Large intestine (tissue), 3 donors: ENCODE data around the gene MCM5. TPM values are rescaled to one million over a fixed set of nuclear protein-coding genes. Genes with fewer than 3 reads are reported as not detected.
"Not testable (repeated sequence)": the region's sequence is repeated elsewhere in the genome, so short reads cannot be mapped to it uniquely, and the experiment has no call there.

Experiments used
- DNase-seq, 2 donors: peaks; one replicate each; pipeline versions ENCODE4 v3.0.0 to v3.0.0-alpha.2; 2013
- H3K27ac ChIP-seq: one replicate; pipeline ENCODE4 v1.5.1; 2013; ENCODE audit warnings: low read length
- H3K27me3 ChIP-seq: 2 replicates; pipeline ENCODE4 v1.6.1; 2013; ENCODE audit warnings: low read length; ENCODE audit not compliant: control insufficient read depth, insufficient read depth
- H3K36me3 ChIP-seq: 2 replicates; pipeline ENCODE4 v1.6.1; 2013; ENCODE audit warnings: low read length; ENCODE audit not compliant: control insufficient read depth, insufficient read depth
- H3K4me1 ChIP-seq: one replicate; pipeline ENCODE4 v1.6.1; 2013; ENCODE audit warnings: low read length; ENCODE audit not compliant: control insufficient read depth, insufficient read depth
- H3K4me3 ChIP-seq: one replicate; pipeline ENCODE4 v1.5.1; 2013; ENCODE audit warnings: low read length
- H3K9me3 ChIP-seq: one replicate; pipeline ENCODE4 v1.6.1; 2013; ENCODE audit warnings: mild to moderate bottlenecking, low read depth, low read length, moderate library complexity; ENCODE audit not compliant: control insufficient read depth
- whole genome bisulfite sequencing: methylation state at CpG from one replicate; pipeline ENCODE4 v1.1.5; 2013; ENCODE audit warnings: low lambda C conversion rate; ENCODE audit not compliant: insufficient coverage; 5-methylcytosine and 5-hydroxymethylcytosine counted together
- polyA plus RNA-seq: library from polyadenylated mRNA; unstranded; fragments of 120-200 nt; gene quantifications from one replicate; pipeline ENCODE4 v1.2.1, GENCODE V29; 2013

The MCM5 gene
- polyA plus RNA-seq, 1 donor, result 41.0 TPM

DNA sequence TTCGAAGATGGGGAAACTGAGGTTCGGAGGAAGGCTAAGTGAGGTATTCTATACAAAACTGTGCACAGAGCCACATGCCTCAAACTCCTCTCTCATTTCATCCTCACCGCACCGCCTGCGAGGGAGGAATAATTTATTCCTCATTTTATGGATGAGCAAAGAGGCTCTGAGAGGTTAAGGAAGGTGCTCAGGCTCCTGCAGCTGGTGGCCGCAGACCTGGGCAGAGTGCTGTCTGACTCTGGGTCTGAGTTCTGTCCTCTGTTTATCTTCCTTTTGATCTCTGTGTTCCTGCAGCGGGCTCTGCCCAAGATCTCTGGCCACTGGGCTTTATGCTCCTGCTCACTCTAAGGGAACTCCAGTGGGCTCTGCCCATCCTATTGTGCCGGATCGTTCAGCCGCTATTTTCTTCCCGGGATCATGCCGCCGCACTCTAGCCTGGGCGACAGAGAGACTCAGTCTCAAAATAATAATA is 59.5 kb downstream of the MCM5 start:
- Histone ChIP-seq H3K27me3 (no peaks in the 10 kb centered on the region), H3K36me3 (no peaks in the 10 kb centered on the region), H3K27ac (no peak overlapping the region), H3K4me3 (no peak overlapping the region), H3K4me1 (no peaks in the 10 kb centered on the region), H3K9me3 (no peaks in the 10 kb centered on the region)
- WGBS, result 100% methylated on average over 3 of the region's 14 CpGs
- no peak for DNase-seq

DNA sequence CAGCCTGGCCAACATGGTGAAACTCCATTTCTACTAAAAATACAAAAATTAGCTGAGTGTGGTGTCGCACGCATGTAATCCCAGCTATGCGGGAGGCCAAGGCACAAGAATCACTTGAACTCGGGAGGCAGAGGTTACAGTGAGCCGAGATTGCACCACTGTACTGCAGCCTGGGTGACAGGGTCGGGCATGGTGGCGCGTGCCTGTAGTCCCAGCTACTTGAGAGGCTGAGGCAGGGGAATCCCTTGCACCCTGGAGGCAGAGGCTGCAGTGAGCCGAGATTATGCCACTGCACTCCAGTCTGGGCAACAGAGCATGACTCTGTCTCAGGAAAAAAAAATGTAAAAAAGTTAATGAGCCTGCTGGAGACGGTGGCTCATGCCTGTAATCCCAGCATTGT is 60.0 kb downstream of the MCM5 start:
- not testable (repeated sequence) for H3K9me3 ChIP-seq, H3K27ac ChIP-seq, H3K27me3 ChIP-seq, DNase-seq, H3K4me1 ChIP-seq, H3K4me3 ChIP-seq, H3K36me3 ChIP-seq
- WGBS, result no CpG with 5 or more reads among the region's 10 CpGs

DNA sequence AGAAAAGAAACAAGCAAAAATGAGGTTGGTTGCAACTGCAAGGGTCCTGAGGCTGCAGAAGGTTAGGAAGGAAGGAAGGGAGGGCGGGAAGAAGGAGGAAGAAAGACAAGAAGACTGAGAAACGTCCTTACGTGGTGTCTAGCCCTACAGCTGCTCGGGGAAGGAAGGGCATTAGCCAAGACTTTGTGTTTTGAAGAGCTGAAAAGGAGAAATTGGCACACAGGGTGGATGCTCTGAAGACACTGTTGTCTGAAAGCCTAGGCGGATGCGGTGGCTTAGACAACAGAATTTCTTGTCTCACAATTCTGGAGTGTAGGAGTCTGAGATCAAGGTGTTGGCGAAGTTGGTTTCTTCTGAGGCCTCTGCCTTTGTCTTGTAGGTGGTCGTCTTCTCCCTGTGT is 60.7 kb downstream of the MCM5 start:
- Histone ChIP-seq H3K4me3 (no peak overlapping the region), H3K9me3 (no peaks in the 10 kb centered on the region), H3K27me3 (no peaks in the 10 kb centered on the region), H3K4me1 (no peaks in the 10 kb centered on the region), H3K36me3 (no peaks in the 10 kb centered on the region), H3K27ac (no peak overlapping the region)
- 90% methylated on average over 2 of the region's 8 CpGs for WGBS
- no peak for DNase-seq

DNA sequence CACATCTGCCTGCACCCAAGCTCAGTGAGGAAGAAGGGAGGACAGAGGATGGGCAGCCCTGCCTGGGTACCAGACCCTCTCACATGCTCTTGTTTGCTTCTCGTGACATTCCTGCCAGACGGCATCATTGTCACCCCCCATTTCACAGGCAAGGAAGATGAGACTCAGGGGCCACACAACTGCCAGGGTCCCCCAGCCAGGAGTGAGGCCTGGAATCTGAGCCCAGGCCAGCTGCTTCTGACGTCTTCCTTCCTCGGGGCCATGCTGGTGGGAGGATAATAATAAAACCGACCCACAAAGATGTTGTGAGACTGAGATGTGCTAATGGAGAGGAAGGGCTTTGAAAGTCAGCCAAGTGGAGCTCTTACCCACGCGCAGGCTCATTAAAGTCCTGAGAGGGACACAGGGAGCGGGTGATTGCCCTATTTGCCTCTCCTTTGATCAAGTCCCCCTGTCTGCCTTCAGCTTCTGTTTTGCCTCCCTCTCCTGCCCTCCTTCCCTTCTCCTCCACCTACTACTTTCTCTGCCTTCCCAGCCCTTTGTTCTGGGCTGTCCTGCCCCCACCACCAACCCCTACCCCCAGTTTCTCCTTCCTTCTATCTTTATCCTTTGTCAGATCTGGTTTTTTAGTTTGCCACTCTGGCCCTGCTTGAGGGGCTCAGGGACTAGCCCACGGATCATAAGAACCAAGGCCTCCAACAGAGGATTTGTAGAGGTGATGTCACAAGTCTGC is 62.7 kb downstream of the MCM5 start:
- no peak overlapping the region for H3K27ac ChIP-seq
- 100% methylated on average over 1 of the region's 9 CpGs for WGBS
- no peaks in the 10 kb centered on the region for H3K9me3 ChIP-seq
- no peak overlapping the region for H3K4me3 ChIP-seq
- no peaks in the 10 kb centered on the region for H3K27me3 ChIP-seq
- no peaks in the 10 kb centered on the region for H3K4me1 ChIP-seq
- H3K36me3 ChIP-seq, result no peaks in the 10 kb centered on the region
- DNase-seq, result no peak

DNA sequence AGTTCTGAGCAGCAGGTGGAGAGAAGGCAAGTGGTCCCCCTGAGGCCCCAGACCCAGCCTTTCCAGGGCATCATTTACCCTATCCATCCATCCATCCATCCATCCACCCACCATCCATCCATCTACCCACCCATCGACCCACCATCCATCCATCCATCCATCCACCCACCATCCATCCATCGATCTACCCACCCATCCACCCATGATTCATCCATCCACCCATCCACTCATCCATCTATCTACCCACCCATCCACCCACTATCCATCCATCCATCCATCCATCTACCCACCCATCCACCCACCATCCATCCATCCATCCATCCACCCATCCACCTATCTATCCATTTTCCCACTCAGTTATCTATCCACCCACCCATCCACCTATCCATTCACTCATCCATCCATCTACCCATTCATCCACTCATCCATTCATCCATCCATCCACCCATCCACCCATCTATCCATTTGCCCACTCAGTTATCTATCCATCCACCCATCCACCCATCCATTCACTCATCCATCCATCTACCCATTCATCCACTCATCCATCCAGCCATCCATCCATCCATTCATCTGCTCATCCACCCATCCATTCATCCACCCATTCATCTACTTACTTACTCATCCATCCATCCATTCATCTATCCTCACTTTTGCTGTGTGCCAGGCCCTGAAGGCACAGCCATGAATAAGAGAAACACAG is 63.4 kb downstream of the MCM5 start:
- Histone ChIP-seq H3K27me3 (no peaks in the 10 kb centered on the region), H3K4me1 (no peaks in the 10 kb centered on the region), H3K4me3 (no peak overlapping the region), H3K27ac (no peak overlapping the region), H3K9me3 (no peaks in the 10 kb centered on the region), H3K36me3 (no peaks in the 10 kb centered on the region)
- DNase-seq, result no peak
- WGBS, result 100% methylated on average over 1 of the region's 2 CpGs

DNA sequence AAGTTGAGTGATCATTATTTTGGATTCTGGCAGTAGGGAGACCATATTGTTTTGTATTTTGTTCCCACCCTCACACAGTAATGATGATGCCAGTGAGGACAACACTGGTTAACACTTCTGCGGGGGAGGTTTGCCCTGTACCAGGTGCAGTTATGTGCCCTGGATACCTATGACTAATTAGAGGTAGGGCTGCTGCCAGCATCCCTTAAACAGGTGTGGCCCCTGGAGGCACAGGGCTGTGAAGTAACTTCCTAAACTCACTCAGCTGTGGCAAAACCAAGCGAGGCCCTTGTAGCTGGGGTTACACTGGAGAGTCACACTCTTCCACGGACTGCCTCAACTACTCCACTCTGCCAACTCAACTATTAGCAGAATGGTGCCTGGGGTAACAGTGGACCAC is 64.5 kb downstream of the MCM5 start:
- H3K4me1 ChIP-seq, result no peaks in the 10 kb centered on the region
- WGBS, result no CpG with 5 or more reads among the region's 3 CpGs
- no peaks in the 10 kb centered on the region for H3K9me3 ChIP-seq
- H3K27me3 ChIP-seq, result no peaks in the 10 kb centered on the region
- H3K4me3 ChIP-seq, result no peak overlapping the region
- DNase-seq, result no peak
- H3K36me3 ChIP-seq, result no peaks in the 10 kb centered on the region
- no peak overlapping the region for H3K27ac ChIP-seq

DNA sequence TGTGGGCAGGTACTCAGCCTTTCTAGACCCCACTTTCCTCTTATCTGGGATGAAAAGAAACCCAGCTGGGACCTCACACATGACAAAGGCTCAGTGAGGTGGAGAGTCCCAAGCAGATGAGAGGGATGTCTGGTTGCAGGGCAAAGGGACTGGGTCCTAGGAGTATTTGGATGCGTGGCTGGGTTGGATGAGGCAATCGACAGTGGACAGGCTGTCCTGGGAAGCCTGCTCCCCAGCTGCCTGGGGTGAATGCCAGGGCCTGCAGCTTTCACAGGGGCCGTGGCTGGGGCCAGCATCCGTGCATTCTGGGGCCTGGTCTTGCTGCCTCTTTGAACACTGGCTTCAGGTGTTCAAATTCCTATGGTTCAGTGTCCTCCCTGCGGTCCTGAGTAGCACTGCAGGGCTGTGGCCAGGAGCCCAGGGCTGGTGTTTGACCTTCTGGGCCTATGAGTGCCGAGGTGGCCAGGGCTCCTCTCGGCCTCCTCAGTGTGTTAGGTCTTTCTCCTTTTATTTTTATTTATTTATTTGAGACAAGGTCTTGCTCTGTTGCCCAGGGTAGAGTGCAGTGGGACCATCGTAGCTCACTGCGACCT is 65.3 kb downstream of the MCM5 start:
- H3K27ac ChIP-seq, result no peak overlapping the region
- DNase-seq, result no peak
- no peak overlapping the region for H3K4me3 ChIP-seq
- no peaks in the 10 kb centered on the region for H3K9me3 ChIP-seq
- no peaks in the 10 kb centered on the region for H3K4me1 ChIP-seq
- no peaks in the 10 kb centered on the region for H3K36me3 ChIP-seq
- WGBS, result no CpG with 5 or more reads among the region's 9 CpGs
- H3K27me3 ChIP-seq, result no peaks in the 10 kb centered on the region

DNA sequence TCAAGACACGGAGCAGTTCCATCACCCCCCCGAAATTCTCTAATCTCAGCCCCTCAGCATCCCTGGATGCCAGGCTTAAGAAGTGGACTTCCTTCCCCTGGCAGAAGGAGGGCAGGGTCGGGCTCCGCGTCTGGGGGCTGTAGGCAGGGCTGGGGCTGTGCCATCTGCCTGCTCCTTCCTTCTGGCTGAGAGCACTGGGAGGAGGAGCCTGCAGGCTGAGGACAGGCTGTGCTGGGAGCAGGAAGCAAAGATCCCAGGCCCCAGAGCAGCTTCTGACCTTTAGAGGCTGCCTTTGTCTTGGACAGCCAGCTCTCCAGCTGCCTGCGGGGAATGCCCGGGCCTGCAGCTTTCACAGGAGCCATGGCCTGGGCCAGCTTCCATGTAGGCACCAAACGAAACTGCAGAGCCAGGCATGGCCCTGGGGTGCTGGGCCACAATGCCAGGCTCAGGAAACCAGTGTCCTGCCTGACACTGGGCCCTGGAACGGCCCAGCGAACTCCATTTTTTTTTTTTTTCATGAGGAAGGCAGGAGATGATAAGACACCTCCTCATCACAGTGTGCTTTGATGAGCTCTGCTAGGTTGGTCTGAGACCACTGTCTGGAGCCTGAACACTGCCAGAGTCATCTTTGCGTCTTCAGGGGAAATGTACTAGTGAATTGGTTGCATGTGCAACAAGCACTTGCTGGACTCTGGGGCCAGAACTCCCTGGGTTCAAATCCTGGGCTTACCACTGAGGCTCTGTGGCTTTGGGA is 67.9 kb downstream of the MCM5 start:
- no CpG with 5 or more reads among the region's 11 CpGs for WGBS
- Histone ChIP-seq H3K36me3 (no peaks in the 10 kb centered on the region), H3K27me3 (no peaks in the 10 kb centered on the region), H3K27ac (peak overlapping the region; percentile 0), H3K9me3 (no peaks in the 10 kb centered on the region), H3K4me3 (no peak overlapping the region), H3K4me1 (no peaks in the 10 kb centered on the region)
- peak; percentile 36 to 43 for DNase-seq

DNA sequence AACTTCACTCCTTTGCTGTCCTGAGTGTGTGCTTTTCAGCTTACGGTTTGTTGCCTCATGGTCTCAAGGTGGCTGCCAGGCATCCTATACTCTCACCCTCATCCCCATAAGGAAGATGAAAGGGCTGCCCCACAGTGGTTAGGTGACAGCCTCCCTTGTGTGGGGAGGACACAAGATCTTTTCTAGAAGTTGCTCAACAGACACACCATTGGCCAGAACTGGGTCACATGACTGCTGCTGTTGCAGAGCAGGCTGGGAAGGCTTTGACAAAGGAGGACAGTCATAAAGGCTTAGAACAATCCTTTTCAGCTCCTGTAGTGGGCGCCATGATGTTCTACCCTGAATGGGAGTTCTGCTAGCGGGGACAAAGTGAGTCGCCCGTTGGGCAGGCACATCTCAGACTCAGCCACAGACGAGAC is 71.0 kb downstream of the MCM5 start:
- no peaks in the 10 kb centered on the region for H3K36me3 ChIP-seq
- H3K9me3 ChIP-seq, result no peaks in the 10 kb centered on the region
- H3K4me3 ChIP-seq, result no peak overlapping the region
- H3K27ac ChIP-seq, result no peak overlapping the region
- no peaks in the 10 kb centered on the region for H3K27me3 ChIP-seq
- no CpG with 5 or more reads among the region's 6 CpGs for WGBS
- H3K4me1 ChIP-seq, result no peaks in the 10 kb centered on the region
- no peak for DNase-seq

DNA sequence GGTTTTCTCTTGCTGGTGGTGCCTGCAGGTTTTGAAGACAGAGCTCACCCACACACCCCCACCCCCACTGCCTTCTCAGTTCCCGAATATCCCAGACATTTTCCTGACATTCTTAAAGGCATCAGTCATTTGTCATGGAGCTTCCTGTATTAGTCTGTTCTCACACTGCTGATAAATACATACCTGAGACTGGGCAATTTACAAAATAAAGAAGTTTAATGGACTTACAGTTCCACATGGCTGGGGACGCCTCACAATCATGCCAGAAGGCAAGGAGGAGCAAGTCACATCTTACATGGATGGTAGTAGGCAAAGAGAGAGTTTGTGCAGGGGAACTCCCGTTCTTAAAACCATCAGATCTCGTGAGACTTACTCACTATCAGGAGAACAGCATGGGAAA is 71.6 kb downstream of the MCM5 start:
- H3K4me1 ChIP-seq, H3K27me3 ChIP-seq, H3K27ac ChIP-seq, H3K4me3 ChIP-seq, DNase-seq, H3K9me3 ChIP-seq, H3K36me3 ChIP-seq: not testable (repeated sequence)
- no CpG with 5 or more reads among the region's 4 CpGs for WGBS
